ENCODE measurements around the gene EFEMP2. TPM values are rescaled to one million over a fixed set of nuclear protein-coding genes. Genes with fewer than 3 reads are reported as not detected.
A peak's percentile ranks its signal among the peaks of the same experiment; 100 is the strongest.

EFEMP2 gene
- total and polyA plus RNA-seq, 8 donors = 21.0 to 37.9 (median 28.9) TPM

- peak; percentile 68 to 82 for DNase-seq
- WGBS, 5 donors = 52 to 79% (median 54%) methylated on average over 4 of the region's 4 CpGs
- Histone ChIP-seq H3K4me1 (peaks cover 21 to 62% (median 56%) of the 10 kb centered on the region in 4 donors), H3K9me3 (peaks cover 0 to 7% (median 0%) of the 10 kb centered on the region in 4 donors), H3K36me3 (peaks cover 42 to 64% (median 59%) of the 10 kb centered on the region in 4 donors), H3K4me3 (no peak overlapping the region), H3K27ac (peak overlapping the region in 4 of 5 donors; percentile 24 to 97 (median 38)), H3K27me3 (no peaks in the 10 kb centered on the region)
- intact Hi-C loops (cut with DNase I; ENCODE audit: low total_unique reads) = no loop called here
- no peak for TF ChIP-seq POLR2A (IDR thresholded peaks at IDR 0.05)
- TF ChIP-seq EP300 (IDR thresholded peaks at IDR 0.05) = no peak
- TF ChIP-seq POLR2AphosphoS5 (IDR thresholded peaks at IDR 0.05) = peak in 1 of 3 donors; percentile 46
These were observed 18.4 kb downstream of the EFEMP2 start for GRCh38 chr11:65854161-65854592.

GRCh38 chr11:65853246-65853979 lies 19.2 kb downstream of the EFEMP2 start:
- no peak for TF ChIP-seq POLR2A (IDR thresholded peaks at IDR 0.05)
- no peak for TF ChIP-seq CTCF (IDR thresholded peaks at IDR 0.05)
- H3K27ac ChIP-seq = peak overlapping the region in 4 of 5 donors; percentile 22 to 97 (median 32)
- no peaks in the 10 kb centered on the region for H3K27me3 ChIP-seq
- H3K4me1 ChIP-seq = peaks cover 21 to 54% (median 49%) of the 10 kb centered on the region in 4 donors
- H3K36me3 ChIP-seq = peaks cover 42 to 64% (median 59%) of the 10 kb centered on the region in 4 donors
- intact Hi-C loops (cut with DNase I; ENCODE audit: low total_unique reads) = no loop called here
- DNase-seq = no peak
- WGBS, 5 donors = 80 to 92% (median 89%) methylated on average over 3 to 6 of the region's 6 CpGs
- H3K4me3 ChIP-seq = no peak overlapping the region
- peaks cover 0 to 7% (median 0%) of the 10 kb centered on the region in 4 donors for H3K9me3 ChIP-seq

GRCh38 chr11:65852508-65853245 lies 19.9 kb downstream of the EFEMP2 start:
- peak overlapping the region in 2 of 5 donors; percentile 10 to 40 for H3K27ac ChIP-seq
- H3K4me1 ChIP-seq = peaks cover 21 to 53% (median 49%) of the 10 kb centered on the region in 4 donors
- no peak overlapping the region for H3K4me3 ChIP-seq
- TF ChIP-seq POLR2AphosphoS5 (IDR thresholded peaks at IDR 0.05) = no peak
- TF ChIP-seq CTCF (IDR thresholded peaks at IDR 0.05) = no peak
- no peak for TF ChIP-seq EP300 (IDR thresholded peaks at IDR 0.05)
- no peak for TF ChIP-seq POLR2A (IDR thresholded peaks at IDR 0.05)
- peaks cover 42 to 64% (median 59%) of the 10 kb centered on the region in 4 donors for H3K36me3 ChIP-seq
- intact Hi-C loops (cut with DNase I; ENCODE audit: low total_unique reads) = no loop called here
- 86 to 97% (median 94%) methylated on average over 15 to 33 of the region's 33 CpGs for WGBS, 5 donors
- H3K9me3 ChIP-seq = peaks cover 0 to 7% (median 0%) of the 10 kb centered on the region in 4 donors
- DNase-seq = no peak
- H3K27me3 ChIP-seq = no peaks in the 10 kb centered on the region

- TF ChIP-seq POLR2A (IDR thresholded peaks at IDR 0.05) (no peak), EP300 (IDR thresholded peaks at IDR 0.05) (no peak), POLR2AphosphoS5 (IDR thresholded peaks at IDR 0.05) (no peak), CTCF (IDR thresholded peaks at IDR 0.05) (no peak)
- WGBS, 5 donors = 86 to 92% (median 91%) methylated on average over 8 to 10 of the region's 10 CpGs
- peaks cover 0 to 7% (median 0%) of the 10 kb centered on the region in 4 donors for H3K9me3 ChIP-seq
- H3K4me1 ChIP-seq = peaks cover 21 to 53% (median 49%) of the 10 kb centered on the region in 4 donors
- H3K36me3 ChIP-seq = peaks cover 42 to 64% (median 59%) of the 10 kb centered on the region in 4 donors
- H3K4me3 ChIP-seq = no peak overlapping the region
- intact Hi-C loops (cut with DNase I; ENCODE audit: low total_unique reads) = no loop called here
- no peaks in the 10 kb centered on the region for H3K27me3 ChIP-seq
- no peak for DNase-seq
- H3K27ac ChIP-seq = peak overlapping the region in 1 of 5 donors; percentile 10
These were observed 20.6 kb downstream of the EFEMP2 start for GRCh38 chr11:65851811-65852507.

All from stomach (tissue), 9 donors.